ENCODE data around the gene SAXO1.

DNA sequence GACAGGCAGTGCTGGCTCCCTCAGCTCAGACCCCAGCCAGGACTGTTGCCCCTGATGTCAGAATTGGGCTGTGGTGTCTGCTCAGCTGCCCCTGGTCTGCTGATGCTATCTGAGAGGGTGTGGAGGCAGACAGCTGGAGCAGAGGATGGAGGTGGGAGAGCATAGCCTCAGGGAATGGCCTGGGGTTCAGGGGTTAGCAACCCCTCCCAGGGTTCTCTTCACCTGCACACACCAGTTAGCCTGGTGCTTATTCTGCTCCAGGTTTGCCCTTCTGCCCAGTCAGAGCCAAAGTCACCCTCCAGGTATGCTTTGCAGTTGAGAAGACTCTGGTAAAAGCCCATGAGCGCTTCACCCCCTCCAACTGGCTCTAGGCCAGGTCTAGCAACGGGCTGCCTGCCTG, 109.8 kb downstream of the SAXO1 start:
- TF ChIP-seq POLR2AphosphoS5 (IDR thresholded peaks at IDR 0.05; ENCODE audit: low read depth, low read length), result no peak
- TF ChIP-seq TAF1 (IDR thresholded peaks at IDR 0.05; ENCODE audit: borderline replicate concordance, insufficient read depth, low read length), result no peak
